Tibial artery (tissue), 4 donors: ENCODE results near the gene ATPAF2.

Experiments
- DNase-seq, 2 donors: peaks; one replicate each; pipeline ENCODE4 v3.0.0-alpha.2; 2019
- H3K27ac ChIP-seq, 2 donors: fragments of 200-600 bp; sonication (generic) in 1 of 2; 1 replicate in 1 of 2; 2 replicates in 1 of 2; pipeline ENCODE4 v1.5.1; 2018 to 2019; ENCODE audit warnings: mild to moderate bottlenecking in 1 of 2
- H3K27me3 ChIP-seq, 2 donors: fragments of 200-600 bp; sonication (generic) in 1 of 2; one replicate each; pipeline versions ENCODE4 v1.5.1 to v1.6.0; 2016 to 2019
- H3K36me3 ChIP-seq, 3 donors: fragments of 200-600 bp; sonication (generic) in 2 of 3; one replicate each; pipeline ENCODE4 v1.5.1; 2016 to 2019; ENCODE audit warnings: mild to moderate bottlenecking in 2 of 3
- H3K4me1 ChIP-seq, 4 donors: fragments of 200-600 bp; sonication (generic) in 2 of 4; 1 replicate in 3 of 4; 2 replicates in 1 of 4; pipeline ENCODE4 v1.5.1; 2016 to 2019
- H3K4me3 ChIP-seq, 2 donors: fragments of 200-600 bp; sonication (generic) in 1 of 2; 1 replicate in 1 of 2; 2 replicates in 1 of 2; pipeline ENCODE4 v1.5.1; 2018 to 2019; ENCODE audit warnings: mild to moderate bottlenecking in 2 of 2
- H3K9me3 ChIP-seq, 3 donors: fragments of 200-600 bp; sonication (generic) in 1 of 3; one replicate each; pipeline ENCODE4 v1.5.1; 2016 to 2019
- intact Hi-C: fragments of 100-400 bp; cut with DNase I; formaldehyde crosslinking; loops from one replicate; pipeline ENCODE4 v1.15.0; 2023; ENCODE audit warnings: low total_unique reads
- TF ChIP-seq, protein P1 (sequence below), 2 experiments: fragments of 200-600 bp in 1 of 2; fragments of 450-650 bp in 1 of 2; IDR thresholded peaks; one replicate each; pipeline ENCODE4 v1.5.1; 2017 to 2019; ENCODE audit warnings: antibody characterized with exemption in 2 of 2, mild to moderate bottlenecking in 1 of 2, moderate library complexity in 1 of 2

ATPAF2 gene

DNA sequence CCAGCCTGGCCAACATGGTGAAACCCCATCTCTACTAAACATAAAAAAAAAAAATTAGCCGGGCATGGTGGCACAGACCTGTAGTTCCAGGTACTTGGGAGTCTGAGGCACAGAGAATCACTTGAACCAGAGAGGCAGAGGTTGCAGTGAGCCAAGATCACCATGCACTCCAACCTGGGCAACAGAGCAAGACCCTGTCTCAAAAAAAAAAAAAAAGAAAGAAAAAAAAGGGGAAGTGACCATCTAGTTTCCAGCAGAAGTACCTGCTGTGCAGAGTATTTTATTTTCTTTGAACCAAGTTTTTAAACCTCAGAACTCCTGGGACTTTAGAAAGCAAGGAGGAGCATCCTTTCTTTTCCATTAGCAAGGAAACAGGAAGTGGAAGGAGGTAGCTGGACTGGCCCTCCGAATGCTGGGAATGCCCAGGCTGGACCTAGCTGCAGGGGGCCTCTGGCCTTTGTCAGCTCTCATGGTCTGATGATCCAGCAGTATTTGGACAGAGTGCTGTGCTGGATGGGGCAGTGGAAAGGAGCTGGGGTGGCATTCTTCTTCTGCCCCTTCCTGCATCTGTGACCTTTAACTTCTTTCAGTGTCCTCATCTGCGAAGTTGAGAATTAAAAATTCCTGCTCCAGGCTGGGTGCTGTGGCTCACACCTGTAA is 6.9 kb upstream of the ATPAF2 start:
- H3K27me3 ChIP-seq = no peaks in the 10 kb centered on the region
- no peak overlapping the region for H3K27ac ChIP-seq
- intact Hi-C loops = no loop called here
- H3K9me3 ChIP-seq = no peaks in the 10 kb centered on the region
- TF ChIP-seq, protein P1, sequence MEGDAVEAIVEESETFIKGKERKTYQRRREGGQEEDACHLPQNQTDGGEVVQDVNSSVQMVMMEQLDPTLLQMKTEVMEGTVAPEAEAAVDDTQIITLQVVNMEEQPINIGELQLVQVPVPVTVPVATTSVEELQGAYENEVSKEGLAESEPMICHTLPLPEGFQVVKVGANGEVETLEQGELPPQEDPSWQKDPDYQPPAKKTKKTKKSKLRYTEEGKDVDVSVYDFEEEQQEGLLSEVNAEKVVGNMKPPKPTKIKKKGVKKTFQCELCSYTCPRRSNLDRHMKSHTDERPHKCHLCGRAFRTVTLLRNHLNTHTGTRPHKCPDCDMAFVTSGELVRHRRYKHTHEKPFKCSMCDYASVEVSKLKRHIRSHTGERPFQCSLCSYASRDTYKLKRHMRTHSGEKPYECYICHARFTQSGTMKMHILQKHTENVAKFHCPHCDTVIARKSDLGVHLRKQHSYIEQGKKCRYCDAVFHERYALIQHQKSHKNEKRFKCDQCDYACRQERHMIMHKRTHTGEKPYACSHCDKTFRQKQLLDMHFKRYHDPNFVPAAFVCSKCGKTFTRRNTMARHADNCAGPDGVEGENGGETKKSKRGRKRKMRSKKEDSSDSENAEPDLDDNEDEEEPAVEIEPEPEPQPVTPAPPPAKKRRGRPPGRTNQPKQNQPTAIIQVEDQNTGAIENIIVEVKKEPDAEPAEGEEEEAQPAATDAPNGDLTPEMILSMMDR (IDR thresholded peaks at IDR 0.05) = no peak
- H3K36me3 ChIP-seq = peaks cover 0 to 47% (median 14%) of the 10 kb centered on the region in 3 donors
- no peak for DNase-seq
- H3K4me3 ChIP-seq = no peak overlapping the region
- H3K4me1 ChIP-seq = peaks cover 0 to 17% (median 9%) of the 10 kb centered on the region in 4 donors

DNA sequence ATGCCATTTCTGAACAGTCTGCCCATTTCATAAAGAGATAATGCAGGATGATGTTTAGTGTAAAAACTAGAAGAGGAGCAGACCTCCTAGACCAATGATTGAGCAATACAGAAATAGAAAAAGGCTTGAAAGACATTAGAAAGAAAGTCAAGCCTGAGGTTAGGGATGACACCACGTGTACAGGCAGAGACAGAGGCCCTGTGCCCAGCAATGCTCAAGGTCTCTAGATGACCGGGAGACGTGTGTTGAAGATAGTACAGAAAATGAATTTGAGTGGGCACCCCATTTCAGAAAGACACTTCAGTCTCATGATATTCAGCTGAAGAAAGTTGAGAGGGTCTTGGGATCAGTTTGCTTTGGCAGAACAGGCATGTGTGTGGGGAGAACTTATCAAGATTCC is 5.6 kb upstream of the ATPAF2 start:
- DNase-seq = no peak
- Histone ChIP-seq H3K27ac (no peak overlapping the region), H3K9me3 (no peaks in the 10 kb centered on the region), H3K4me3 (no peak overlapping the region), H3K4me1 (peaks cover 0 to 27% (median 19%) of the 10 kb centered on the region in 4 donors), H3K36me3 (peaks cover 0 to 35% (median 14%) of the 10 kb centered on the region in 3 donors), H3K27me3 (no peaks in the 10 kb centered on the region)
- TF ChIP-seq, protein P1 (IDR thresholded peaks at IDR 0.05) = no peak
- intact Hi-C loops = no loop called here

DNA sequence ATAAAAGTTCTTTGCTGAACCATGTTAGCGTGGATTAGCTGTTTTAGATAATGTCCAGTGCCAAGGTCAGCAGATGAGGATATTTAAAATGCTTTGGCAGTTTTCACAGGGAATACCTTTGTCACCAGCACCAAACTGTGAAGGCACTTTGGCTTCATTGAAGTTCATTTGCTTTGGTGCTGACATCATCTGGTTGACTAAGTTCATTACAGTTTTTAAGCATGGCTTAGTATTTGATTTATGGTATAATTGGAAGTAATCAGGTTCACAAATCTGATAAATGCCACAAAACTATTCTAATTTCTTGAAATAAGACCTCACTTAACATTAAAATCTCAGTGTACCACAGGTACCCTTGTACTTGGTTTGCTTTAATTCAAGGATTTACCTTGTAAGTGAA is 4.5 kb upstream of the ATPAF2 start:
- no peaks in the 10 kb centered on the region for H3K9me3 ChIP-seq
- no peak overlapping the region for H3K4me3 ChIP-seq
- TF ChIP-seq, protein P1 (IDR thresholded peaks at IDR 0.05) = no peak
- intact Hi-C loops = no loop called here
- peaks cover 0 to 27% (median 19%) of the 10 kb centered on the region in 4 donors for H3K4me1 ChIP-seq
- H3K27me3 ChIP-seq = no peaks in the 10 kb centered on the region
- H3K27ac ChIP-seq = no peak overlapping the region
- DNase-seq = no peak
- H3K36me3 ChIP-seq = peaks cover 0 to 31% (median 14%) of the 10 kb centered on the region in 3 donors

DNA sequence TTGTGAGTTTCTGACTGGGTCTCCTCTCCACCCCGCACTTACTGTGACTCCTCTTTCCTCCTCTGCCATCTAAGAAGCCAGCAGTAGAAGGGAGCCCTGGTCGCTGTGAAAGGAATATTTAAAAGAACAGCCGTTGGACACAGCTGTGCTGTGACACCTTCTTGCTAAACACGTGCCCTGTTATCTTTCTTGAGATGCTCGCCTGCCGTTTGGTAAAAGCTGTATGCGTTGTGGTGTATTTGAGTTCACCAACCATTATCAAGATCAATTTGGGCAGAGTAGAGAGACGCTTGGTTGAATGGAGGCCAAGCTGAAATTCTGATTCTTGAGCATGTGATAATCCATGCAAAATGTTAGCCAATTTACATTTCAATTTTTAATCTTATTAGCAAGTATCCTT is 4.0 kb upstream of the ATPAF2 start:
- Histone ChIP-seq H3K27me3 (no peaks in the 10 kb centered on the region), H3K27ac (no peak overlapping the region), H3K36me3 (peaks cover 0 to 26% (median 14%) of the 10 kb centered on the region in 3 donors), H3K4me3 (no peak overlapping the region), H3K4me1 (peaks cover 0 to 33% (median 24%) of the 10 kb centered on the region in 4 donors), H3K9me3 (no peaks in the 10 kb centered on the region)
- intact Hi-C loops = no loop called here
- no peak for DNase-seq
- TF ChIP-seq, protein P1 (IDR thresholded peaks at IDR 0.05) = no peak

DNA sequence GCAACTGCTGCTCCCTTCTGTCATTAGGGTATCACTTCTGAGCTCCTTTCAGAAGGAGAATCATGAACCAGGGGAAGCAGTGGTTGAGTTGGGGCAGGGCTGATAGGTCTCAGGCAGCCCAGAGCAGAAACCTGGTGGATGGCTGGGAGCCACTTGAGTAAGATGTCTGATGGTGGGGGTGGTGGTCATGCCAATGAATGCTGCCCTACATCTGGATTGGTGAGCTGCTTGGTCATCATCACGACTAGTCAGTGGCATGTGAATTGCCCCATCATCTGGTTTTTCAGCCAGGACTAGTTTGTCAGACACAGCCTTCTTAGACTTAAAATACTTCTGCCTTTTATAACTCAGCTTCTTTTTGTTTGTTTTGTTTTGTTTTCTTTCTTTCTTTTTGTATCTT is 2.8 kb upstream of the ATPAF2 start:
- no peaks in the 10 kb centered on the region for H3K27me3 ChIP-seq
- H3K36me3 ChIP-seq = peaks cover 0 to 18% (median 7%) of the 10 kb centered on the region in 3 donors
- no peak for DNase-seq
- no peak overlapping the region for H3K4me3 ChIP-seq
- intact Hi-C loops = no loop called here
- TF ChIP-seq, protein P1 (IDR thresholded peaks at IDR 0.05) = no peak
- H3K9me3 ChIP-seq = no peaks in the 10 kb centered on the region
- H3K27ac ChIP-seq = no peak overlapping the region
- peaks cover 0 to 41% (median 31%) of the 10 kb centered on the region in 4 donors for H3K4me1 ChIP-seq
